ENCODE data around the gene APOE.

Gene APOE

DNA sequence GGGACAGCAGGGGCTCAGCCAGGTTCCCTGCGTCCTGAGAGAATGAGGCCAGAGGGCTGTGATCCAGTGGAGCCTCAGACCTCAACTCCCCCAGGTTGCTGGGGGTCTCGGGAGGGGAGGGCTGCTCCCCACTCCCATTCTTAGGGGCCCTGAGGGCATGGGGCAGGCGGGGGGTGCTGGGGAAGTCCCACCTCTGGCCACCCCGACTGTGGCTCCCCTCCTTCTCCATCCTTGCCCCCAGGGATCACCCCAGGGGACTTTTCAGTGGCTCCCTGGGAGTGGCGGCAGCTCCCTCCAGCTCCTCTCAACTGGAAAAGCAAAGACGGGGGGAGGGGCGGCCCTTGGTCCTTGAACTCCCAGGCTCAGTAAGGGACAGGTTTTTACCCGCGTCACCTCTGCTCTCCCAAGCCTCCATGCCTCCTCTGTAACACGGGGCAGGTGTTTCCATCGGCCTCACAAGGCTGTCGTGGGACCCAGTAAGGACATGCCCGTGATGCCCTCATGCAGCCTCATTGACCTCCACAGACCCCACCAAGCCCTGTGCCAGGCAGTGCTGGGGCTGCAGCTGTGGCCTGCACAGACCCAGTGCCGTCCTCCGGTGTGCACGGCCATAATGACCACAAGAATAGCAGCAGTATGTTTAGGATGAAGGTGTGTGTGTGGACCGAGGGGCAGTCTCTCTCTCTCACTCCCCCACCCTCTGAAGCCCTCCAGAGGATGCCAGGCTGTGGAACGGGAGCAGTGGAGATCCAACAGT is 26.1 kb upstream of the APOE start:
- TF ChIP-seq, protein P1, sequence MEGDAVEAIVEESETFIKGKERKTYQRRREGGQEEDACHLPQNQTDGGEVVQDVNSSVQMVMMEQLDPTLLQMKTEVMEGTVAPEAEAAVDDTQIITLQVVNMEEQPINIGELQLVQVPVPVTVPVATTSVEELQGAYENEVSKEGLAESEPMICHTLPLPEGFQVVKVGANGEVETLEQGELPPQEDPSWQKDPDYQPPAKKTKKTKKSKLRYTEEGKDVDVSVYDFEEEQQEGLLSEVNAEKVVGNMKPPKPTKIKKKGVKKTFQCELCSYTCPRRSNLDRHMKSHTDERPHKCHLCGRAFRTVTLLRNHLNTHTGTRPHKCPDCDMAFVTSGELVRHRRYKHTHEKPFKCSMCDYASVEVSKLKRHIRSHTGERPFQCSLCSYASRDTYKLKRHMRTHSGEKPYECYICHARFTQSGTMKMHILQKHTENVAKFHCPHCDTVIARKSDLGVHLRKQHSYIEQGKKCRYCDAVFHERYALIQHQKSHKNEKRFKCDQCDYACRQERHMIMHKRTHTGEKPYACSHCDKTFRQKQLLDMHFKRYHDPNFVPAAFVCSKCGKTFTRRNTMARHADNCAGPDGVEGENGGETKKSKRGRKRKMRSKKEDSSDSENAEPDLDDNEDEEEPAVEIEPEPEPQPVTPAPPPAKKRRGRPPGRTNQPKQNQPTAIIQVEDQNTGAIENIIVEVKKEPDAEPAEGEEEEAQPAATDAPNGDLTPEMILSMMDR (IDR thresholded peaks at IDR 0.05), result no peak

GRCh38 chr19:44882063-44882462 is 23.5 kb upstream of the APOE start:
- TF ChIP-seq, protein P1 (IDR thresholded peaks at IDR 0.05), result no peak

- TF ChIP-seq, protein P1 (IDR thresholded peaks at IDR 0.05), result no peak
Measured at GRCh38 chr19:44883922-44884321, 21.7 kb upstream of the APOE start.

- TF ChIP-seq, protein P1 (IDR thresholded peaks at IDR 0.05), result no peak
Measured at GRCh38 chr19:44884566-44884965, 21.0 kb upstream of the APOE start.

DNA sequence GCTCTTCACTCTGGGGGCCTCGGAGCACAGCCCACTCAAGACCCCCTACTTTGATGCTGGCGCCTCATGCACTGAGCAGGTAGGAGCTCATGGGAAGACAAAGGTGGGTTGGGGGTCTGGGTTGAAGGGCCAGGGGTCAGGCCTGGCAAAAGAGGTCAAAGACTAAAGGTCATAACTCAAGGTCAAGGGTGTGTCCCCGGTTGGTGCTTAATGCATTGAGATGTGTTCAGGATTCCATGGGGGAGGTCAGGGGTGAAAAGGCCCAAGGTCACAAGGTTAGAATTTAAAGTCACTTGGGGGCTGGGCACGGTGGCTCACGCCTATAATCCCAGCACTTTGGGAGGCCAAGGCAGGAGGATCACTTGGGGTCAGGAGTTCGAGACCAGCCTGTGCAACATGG is 19.5 kb upstream of the APOE start:
- TF ChIP-seq, protein P1 (IDR thresholded peaks at IDR 0.05), result no peak

DNA sequence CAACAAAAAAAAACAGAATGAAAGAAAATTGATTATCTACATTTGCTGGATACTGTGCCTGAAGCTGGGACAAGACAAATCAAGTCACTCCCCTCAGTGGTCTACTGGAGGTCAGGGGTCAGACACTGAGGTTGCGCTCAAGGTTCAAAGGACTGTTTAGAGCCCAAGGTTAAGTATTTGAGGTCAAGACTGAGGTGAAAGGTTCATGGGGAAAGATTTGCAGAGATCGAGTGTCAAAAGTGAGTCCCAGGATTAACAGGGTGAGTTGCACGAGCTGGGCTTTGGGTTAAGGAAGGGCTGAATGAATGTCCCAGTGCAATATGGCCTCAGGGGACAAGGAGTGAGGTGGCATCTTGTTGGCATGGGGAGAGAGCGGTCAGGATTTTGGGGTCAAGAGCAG is 17.9 kb upstream of the APOE start:
- TF ChIP-seq, protein P1 (IDR thresholded peaks at IDR 0.05), result no peak

DNA sequence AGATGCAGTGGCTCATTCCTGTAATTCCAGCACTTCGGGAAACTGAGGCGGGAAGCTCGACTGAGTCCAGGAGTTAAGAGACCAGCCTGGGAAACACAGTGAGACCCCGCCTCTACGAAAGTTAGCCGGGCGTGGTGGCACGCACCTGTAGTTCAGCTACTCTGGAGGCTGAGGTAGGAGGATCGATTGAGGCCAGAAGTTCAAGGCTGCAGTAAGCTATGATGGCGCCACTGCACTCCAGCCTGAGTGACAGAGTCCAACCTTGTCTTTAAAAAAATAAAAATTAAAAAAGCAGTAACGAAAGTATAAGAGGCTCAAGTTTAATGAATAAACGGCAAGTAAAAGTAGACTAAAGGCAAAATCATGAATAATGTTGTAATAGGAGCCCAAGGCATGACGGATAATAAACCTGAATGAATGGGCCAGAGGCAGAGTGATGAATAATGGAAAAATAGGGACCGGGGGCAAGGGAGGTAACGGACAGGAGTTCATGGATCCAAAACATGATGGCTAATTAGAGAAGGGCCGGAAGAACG is 15.7 kb upstream of the APOE start:
- TF ChIP-seq, protein P1 (IDR thresholded peaks at IDR 0.05), result no peak

Data from LNCAP (cell line).